Measurements from ENCODE around the gene TMCC2. TPM values are rescaled to one million over a fixed set of nuclear protein-coding genes. Genes with fewer than 3 reads are reported as not detected.

TMCC2 gene
- polyA plus RNA-seq, 3 donors from 2014 or later = 0.50 to 1.1 TPM; not detected in 1

GRCh38 chr1:205199090-205199930 is 28.4 kb upstream of the TMCC2 start:
- Mint-ChIP-seq H3K9me3 (no peaks in the 10 kb centered on the region), H3K27ac (peak overlapping the region; percentile 5 to 77 (median 50)), H3K4me1 (peaks cover 22 to 33% of the 10 kb centered on the region in 2 donors), H3K36me3 (peaks cover 0 to 6% (median 0%) of the 10 kb centered on the region in 3 donors), H3K4me3 (peak overlapping the region in 4 of 5 donors; percentile 4 to 52 (median 20)), H3K27me3 (ENCODE audit: low read depth in 3 of 3) (no peaks in the 10 kb centered on the region)
- no peak for DNase-seq

GRCh38 chr1:205199931-205200299 is 27.8 kb upstream of the TMCC2 start:
- no peaks in the 10 kb centered on the region for H3K27me3 Mint-ChIP-seq (ENCODE audit: low read depth in 3 of 3)
- peak overlapping the region in 3 of 5 donors; percentile 19 to 52 (median 20) for H3K4me3 Mint-ChIP-seq
- H3K9me3 Mint-ChIP-seq = no peaks in the 10 kb centered on the region
- DNase-seq = no peak
- peaks cover 0 to 6% (median 0%) of the 10 kb centered on the region in 3 donors for H3K36me3 Mint-ChIP-seq
- peak overlapping the region in 5 of 6 donors; percentile 5 to 77 (median 46) for H3K27ac Mint-ChIP-seq
- H3K4me1 Mint-ChIP-seq = peaks cover 23 to 39% of the 10 kb centered on the region in 2 donors

- H3K9me3 Mint-ChIP-seq = no peaks in the 10 kb centered on the region
- no peaks in the 10 kb centered on the region for H3K36me3 Mint-ChIP-seq
- no peak for DNase-seq
- H3K27ac Mint-ChIP-seq = no peak overlapping the region
- no peaks in the 10 kb centered on the region for H3K27me3 Mint-ChIP-seq (ENCODE audit: low read depth in 3 of 3)
- no peak overlapping the region for H3K4me3 Mint-ChIP-seq
- peaks cover 16 to 35% of the 10 kb centered on the region in 2 donors for H3K4me1 Mint-ChIP-seq
Observed at GRCh38 chr1:205204552-205204951, 23.2 kb upstream of the TMCC2 start.

- Mint-ChIP-seq H3K27ac (no peak overlapping the region), H3K9me3 (no peaks in the 10 kb centered on the region), H3K27me3 (ENCODE audit: low read depth in 3 of 3) (no peaks in the 10 kb centered on the region), H3K4me3 (no peak overlapping the region), H3K36me3 (no peaks in the 10 kb centered on the region), H3K4me1 (peaks cover 14 to 32% of the 10 kb centered on the region in 2 donors)
- DNase-seq = no peak
Observed at GRCh38 chr1:205205055-205205454, 22.7 kb upstream of the TMCC2 start.

GRCh38 chr1:205208811-205209210 is 18.9 kb upstream of the TMCC2 start:
- Mint-ChIP-seq H3K9me3 (no peaks in the 10 kb centered on the region), H3K36me3 (no peaks in the 10 kb centered on the region), H3K27me3 (ENCODE audit: low read depth in 3 of 3) (peaks cover 4 to 11% (median 8%) of the 10 kb centered on the region in 3 donors), H3K27ac (peak overlapping the region in 1 of 6 donors; percentile 53), H3K4me3 (peak overlapping the region in 3 of 5 donors; percentile 9 to 50 (median 41)), H3K4me1 (peaks cover 21 to 38% of the 10 kb centered on the region in 2 donors)
- DNase-seq = no peak

- H3K4me3 Mint-ChIP-seq = peak overlapping the region; percentile 90 to 98 (median 92)
Observed at GRCh38 chr1:205210756-205211168, 17.0 kb upstream of the TMCC2 start.

GRCh38 chr1:205211169-205211838 is 16.4 kb upstream of the TMCC2 start, which contains the start of gene DSTYK:
Gene DSTYK (minus strand): TSS chr1:205211702. CDS start chr1:205211535, 167 bp downstream.
- Mint-ChIP-seq H3K4me1 (peaks cover 20 to 32% of the 10 kb centered on the region in 2 donors), H3K27ac (peak within 1 kb of the TSS; percentile 88 to 95 (median 92))

More at GRCh38 chr1:205210756-205211168, 17.0 kb upstream of the TMCC2 start:
- Mint-ChIP-seq H3K4me1 (peaks cover 20 to 32% of the 10 kb centered on the region in 2 donors), H3K27ac (peak overlapping the region; percentile 72 to 95 (median 92)), H3K27me3 (ENCODE audit: low read depth in 3 of 3) (peaks cover 4 to 11% (median 8%) of the 10 kb centered on the region in 3 donors), H3K9me3 (no peaks in the 10 kb centered on the region), H3K36me3 (no peaks in the 10 kb centered on the region)
- no peak for DNase-seq

GRCh38 chr1:205211839-205212536 is 15.8 kb upstream of the TMCC2 start:
- Mint-ChIP-seq H3K4me3 (peak overlapping the region; percentile 90 to 98 (median 92)), H3K36me3 (no peaks in the 10 kb centered on the region), H3K9me3 (no peaks in the 10 kb centered on the region), H3K4me1 (peaks cover 20 to 32% of the 10 kb centered on the region in 2 donors), H3K27me3 (ENCODE audit: low read depth in 3 of 3) (peaks cover 4 to 11% (median 8%) of the 10 kb centered on the region in 3 donors), H3K27ac (peak overlapping the region; percentile 88 to 95 (median 92))
- DNase-seq = no peak

More at GRCh38 chr1:205211169-205211838, 16.4 kb upstream of the TMCC2 start, which contains the start of gene DSTYK:
- peaks cover 4 to 11% (median 8%) of the 10 kb centered on the region in 3 donors for H3K27me3 Mint-ChIP-seq (ENCODE audit: low read depth in 3 of 3)
- DNase-seq = peak; percentile 88 to 89 (median 89)
- no peaks in the 10 kb centered on the region for H3K36me3 Mint-ChIP-seq
- no peaks in the 10 kb centered on the region for H3K9me3 Mint-ChIP-seq
- H3K4me3 Mint-ChIP-seq = peak within 1 kb of the TSS; percentile 90 to 98 (median 92)

GRCh38 chr1:205214756-205215155 is 13.0 kb upstream of the TMCC2 start:
- Mint-ChIP-seq H3K27ac (no peak overlapping the region), H3K9me3 (no peaks in the 10 kb centered on the region), H3K4me1 (peaks cover 18 to 23% of the 10 kb centered on the region in 2 donors), H3K4me3 (no peak overlapping the region), H3K27me3 (ENCODE audit: low read depth in 3 of 3) (peaks cover 6 to 11% (median 8%) of the 10 kb centered on the region in 3 donors), H3K36me3 (no peaks in the 10 kb centered on the region)
- DNase-seq = no peak

GRCh38 chr1:205216588-205216987 is 11.2 kb upstream of the TMCC2 start:
- H3K27me3 Mint-ChIP-seq (ENCODE audit: low read depth in 3 of 3) = peaks cover under 1 to 5% (median 4%) of the 10 kb centered on the region in 3 donors
- H3K36me3 Mint-ChIP-seq = no peaks in the 10 kb centered on the region
- DNase-seq = no peak
- peak overlapping the region in 1 of 6 donors; percentile 46 for H3K27ac Mint-ChIP-seq
- H3K4me3 Mint-ChIP-seq = no peak overlapping the region
- H3K9me3 Mint-ChIP-seq = no peaks in the 10 kb centered on the region
- H3K4me1 Mint-ChIP-seq = peaks cover 6 to 10% of the 10 kb centered on the region in 2 donors

GRCh38 chr1:205217418-205217817 is 10.3 kb upstream of the TMCC2 start:
- Mint-ChIP-seq H3K4me3 (no peak overlapping the region), H3K27me3 (ENCODE audit: low read depth in 3 of 3) (peaks cover 0 to 4% (median 4%) of the 10 kb centered on the region in 3 donors), H3K4me1 (peaks cover under 1 to 2% of the 10 kb centered on the region in 2 donors), H3K9me3 (no peaks in the 10 kb centered on the region), H3K27ac (peak overlapping the region in 1 of 6 donors; percentile 46), H3K36me3 (no peaks in the 10 kb centered on the region)
- no peak for DNase-seq

GRCh38 chr1:205220421-205220820 is 7.3 kb upstream of the TMCC2 start:
- no peaks in the 10 kb centered on the region for H3K9me3 Mint-ChIP-seq
- no peaks in the 10 kb centered on the region for H3K4me1 Mint-ChIP-seq
- H3K36me3 Mint-ChIP-seq = no peaks in the 10 kb centered on the region
- peaks cover 0 to 4% (median 4%) of the 10 kb centered on the region in 3 donors for H3K27me3 Mint-ChIP-seq (ENCODE audit: low read depth in 3 of 3)
- no peak overlapping the region for H3K4me3 Mint-ChIP-seq
- no peak for DNase-seq
- H3K27ac Mint-ChIP-seq = no peak overlapping the region

GRCh38 chr1:205224736-205225135 is 3.0 kb upstream of the TMCC2 start:
- Mint-ChIP-seq H3K4me1 (peaks cover 20 to 24% of the 10 kb centered on the region in 2 donors), H3K36me3 (no peaks in the 10 kb centered on the region), H3K27ac (no peak overlapping the region), H3K4me3 (no peak overlapping the region), H3K9me3 (no peaks in the 10 kb centered on the region), H3K27me3 (ENCODE audit: low read depth in 3 of 3) (peaks cover 10 to 13% (median 12%) of the 10 kb centered on the region in 3 donors)
- no peak for DNase-seq
